ENCODE data around the gene SPTBN1. TPM values are rescaled to one million over a fixed set of nuclear protein-coding genes. Genes with fewer than 3 reads are reported as not detected.
A peak's percentile ranks its signal among the peaks of the same experiment; 100 is the strongest.

Gene SPTBN1
- total and polyA plus RNA-seq, 2 experiments from 2014 or later, result 58.1 to 204 TPM

DNA sequence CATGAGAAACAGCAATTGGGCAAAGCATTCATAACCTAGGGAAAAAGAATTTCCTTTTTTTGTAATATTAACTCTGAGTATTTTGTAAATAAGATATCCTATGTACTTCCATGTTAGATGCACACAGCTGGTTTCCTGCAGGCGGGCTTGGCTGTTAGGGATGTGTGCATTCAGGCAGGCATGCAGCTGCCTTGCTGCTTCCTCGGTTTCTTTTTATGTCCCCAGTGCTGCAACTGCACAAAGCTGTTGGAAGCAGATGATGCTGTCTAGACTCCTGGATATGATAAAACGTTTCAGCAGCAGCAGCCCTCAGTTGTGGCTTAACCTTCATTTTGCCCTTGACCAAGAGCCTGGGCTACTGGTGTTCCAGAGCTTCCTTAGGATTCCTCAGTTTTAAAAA is 177.9 kb downstream of the SPTBN1 start:
- Histone ChIP-seq H3K27me3 (ENCODE audit: insufficient read depth) (no peaks in the 10 kb centered on the region), H3K36me3 (ENCODE audit: insufficient read depth) (peaks cover 52% of the 10 kb centered on the region), H3K27ac (ENCODE audit: low read depth) (peak overlapping the region; percentile 45; the same call in 1 of the 2 replicates), H3K79me2 (replicated peaks; ENCODE audit: insufficient read depth) (0 out of 2 replicates have a peak, but pooled peaks cover 4% of the 10 kb centered on the region), H3F3A (replicated peaks; ENCODE audit: low read depth) (no peaks in the 10 kb centered on the region), H3K4me1 (ENCODE audit: insufficient read depth) (peaks cover 5% of the 10 kb centered on the region), H2AFZ (no peak overlapping the region), H3K4me3 (no peak overlapping the region), H3K4me2 (no peak overlapping the region), H3K9me2 (ENCODE audit: insufficient read depth) (no peaks in the 10 kb centered on the region), H4K20me1 (replicated peaks; ENCODE audit: insufficient read depth) (peaks cover 19% of the 10 kb centered on the region)
- H3K9me3 Mint-ChIP-seq, result no peaks in the 10 kb centered on the region
- peaks cover 5% of the 10 kb centered on the region for H3K27me3 Mint-ChIP-seq (ENCODE audit: insufficient read depth, low read depth, poor library complexity)
- peaks cover 83% of the 10 kb centered on the region for H3K36me3 Mint-ChIP-seq (ENCODE audit: low read depth)
- DNase-seq (ENCODE audit: low spot score) (no peak), ATAC-seq (no peak)
- H3K27ac Mint-ChIP-seq, result peak overlapping the region; percentile 57; the same call in 1 of the 2 replicates
- TF ChIP-seq, protein P1, sequence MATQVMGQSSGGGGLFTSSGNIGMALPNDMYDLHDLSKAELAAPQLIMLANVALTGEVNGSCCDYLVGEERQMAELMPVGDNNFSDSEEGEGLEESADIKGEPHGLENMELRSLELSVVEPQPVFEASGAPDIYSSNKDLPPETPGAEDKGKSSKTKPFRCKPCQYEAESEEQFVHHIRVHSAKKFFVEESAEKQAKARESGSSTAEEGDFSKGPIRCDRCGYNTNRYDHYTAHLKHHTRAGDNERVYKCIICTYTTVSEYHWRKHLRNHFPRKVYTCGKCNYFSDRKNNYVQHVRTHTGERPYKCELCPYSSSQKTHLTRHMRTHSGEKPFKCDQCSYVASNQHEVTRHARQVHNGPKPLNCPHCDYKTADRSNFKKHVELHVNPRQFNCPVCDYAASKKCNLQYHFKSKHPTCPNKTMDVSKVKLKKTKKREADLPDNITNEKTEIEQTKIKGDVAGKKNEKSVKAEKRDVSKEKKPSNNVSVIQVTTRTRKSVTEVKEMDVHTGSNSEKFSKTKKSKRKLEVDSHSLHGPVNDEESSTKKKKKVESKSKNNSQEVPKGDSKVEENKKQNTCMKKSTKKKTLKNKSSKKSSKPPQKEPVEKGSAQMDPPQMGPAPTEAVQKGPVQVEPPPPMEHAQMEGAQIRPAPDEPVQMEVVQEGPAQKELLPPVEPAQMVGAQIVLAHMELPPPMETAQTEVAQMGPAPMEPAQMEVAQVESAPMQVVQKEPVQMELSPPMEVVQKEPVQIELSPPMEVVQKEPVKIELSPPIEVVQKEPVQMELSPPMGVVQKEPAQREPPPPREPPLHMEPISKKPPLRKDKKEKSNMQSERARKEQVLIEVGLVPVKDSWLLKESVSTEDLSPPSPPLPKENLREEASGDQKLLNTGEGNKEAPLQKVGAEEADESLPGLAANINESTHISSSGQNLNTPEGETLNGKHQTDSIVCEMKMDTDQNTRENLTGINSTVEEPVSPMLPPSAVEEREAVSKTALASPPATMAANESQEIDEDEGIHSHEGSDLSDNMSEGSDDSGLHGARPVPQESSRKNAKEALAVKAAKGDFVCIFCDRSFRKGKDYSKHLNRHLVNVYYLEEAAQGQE (IDR thresholded peaks at IDR 0.05; ENCODE audit: unreplicated experiment), result no peak
- TF ChIP-seq, protein P2, sequence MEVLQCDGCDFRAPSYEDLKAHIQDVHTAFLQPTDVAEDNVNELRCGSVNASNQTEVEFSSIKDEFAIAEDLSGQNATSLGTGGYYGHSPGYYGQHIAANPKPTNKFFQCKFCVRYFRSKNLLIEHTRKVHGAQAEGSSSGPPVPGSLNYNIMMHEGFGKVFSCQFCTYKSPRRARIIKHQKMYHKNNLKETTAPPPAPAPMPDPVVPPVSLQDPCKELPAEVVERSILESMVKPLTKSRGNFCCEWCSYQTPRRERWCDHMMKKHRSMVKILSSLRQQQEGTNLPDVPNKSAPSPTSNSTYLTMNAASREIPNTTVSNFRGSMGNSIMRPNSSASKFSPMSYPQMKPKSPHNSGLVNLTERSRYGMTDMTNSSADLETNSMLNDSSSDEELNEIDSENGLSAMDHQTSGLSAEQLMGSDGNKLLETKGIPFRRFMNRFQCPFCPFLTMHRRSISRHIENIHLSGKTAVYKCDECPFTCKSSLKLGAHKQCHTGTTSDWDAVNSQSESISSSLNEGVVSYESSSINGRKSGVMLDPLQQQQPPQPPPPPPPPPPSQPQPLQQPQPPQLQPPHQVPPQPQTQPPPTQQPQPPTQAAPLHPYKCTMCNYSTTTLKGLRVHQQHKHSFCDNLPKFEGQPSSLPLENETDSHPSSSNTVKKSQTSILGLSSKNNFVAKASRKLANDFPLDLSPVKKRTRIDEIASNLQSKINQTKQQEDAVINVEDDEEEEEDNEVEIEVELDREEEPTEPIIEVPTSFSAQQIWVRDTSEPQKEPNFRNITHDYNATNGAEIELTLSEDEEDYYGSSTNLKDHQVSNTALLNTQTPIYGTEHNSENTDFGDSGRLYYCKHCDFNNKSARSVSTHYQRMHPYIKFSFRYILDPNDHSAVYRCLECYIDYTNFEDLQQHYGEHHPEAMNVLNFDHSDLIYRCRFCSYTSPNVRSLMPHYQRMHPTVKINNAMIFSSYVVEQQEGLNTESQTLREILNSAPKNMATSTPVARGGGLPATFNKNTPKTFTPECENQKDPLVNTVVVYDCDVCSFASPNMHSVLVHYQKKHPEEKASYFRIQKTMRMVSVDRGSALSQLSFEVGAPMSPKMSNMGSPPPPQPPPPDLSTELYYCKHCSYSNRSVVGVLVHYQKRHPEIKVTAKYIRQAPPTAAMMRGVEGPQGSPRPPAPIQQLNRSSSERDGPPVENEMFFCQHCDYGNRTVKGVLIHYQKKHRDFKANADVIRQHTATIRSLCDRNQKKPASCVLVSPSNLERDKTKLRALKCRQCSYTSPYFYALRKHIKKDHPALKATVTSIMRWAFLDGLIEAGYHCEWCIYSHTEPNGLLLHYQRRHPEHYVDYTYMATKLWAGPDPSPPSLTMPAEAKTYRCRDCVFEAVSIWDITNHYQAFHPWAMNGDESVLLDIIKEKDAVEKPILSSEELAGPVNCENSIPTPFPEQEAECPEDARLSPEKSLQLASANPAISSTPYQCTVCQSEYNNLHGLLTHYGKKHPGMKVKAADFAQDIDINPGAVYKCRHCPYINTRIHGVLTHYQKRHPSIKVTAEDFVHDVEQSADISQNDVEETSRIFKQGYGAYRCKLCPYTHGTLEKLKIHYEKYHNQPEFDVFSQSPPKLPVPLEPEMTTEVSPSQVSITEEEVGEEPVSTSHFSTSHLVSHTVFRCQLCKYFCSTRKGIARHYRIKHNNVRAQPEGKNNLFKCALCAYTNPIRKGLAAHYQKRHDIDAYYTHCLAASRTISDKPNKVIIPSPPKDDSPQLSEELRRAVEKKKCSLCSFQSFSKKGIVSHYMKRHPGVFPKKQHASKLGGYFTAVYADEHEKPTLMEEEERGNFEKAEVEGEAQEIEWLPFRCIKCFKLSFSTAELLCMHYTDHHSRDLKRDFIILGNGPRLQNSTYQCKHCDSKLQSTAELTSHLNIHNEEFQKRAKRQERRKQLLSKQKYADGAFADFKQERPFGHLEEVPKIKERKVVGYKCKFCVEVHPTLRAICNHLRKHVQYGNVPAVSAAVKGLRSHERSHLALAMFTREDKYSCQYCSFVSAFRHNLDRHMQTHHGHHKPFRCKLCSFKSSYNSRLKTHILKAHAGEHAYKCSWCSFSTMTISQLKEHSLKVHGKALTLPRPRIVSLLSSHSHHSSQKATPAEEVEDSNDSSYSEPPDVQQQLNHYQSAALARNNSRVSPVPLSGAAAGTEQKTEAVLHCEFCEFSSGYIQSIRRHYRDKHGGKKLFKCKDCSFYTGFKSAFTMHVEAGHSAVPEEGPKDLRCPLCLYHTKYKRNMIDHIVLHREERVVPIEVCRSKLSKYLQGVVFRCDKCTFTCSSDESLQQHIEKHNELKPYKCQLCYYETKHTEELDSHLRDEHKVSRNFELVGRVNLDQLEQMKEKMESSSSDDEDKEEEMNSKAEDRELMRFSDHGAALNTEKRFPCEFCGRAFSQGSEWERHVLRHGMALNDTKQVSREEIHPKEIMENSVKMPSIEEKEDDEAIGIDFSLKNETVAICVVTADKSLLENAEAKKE (CRISPR knock-in tag; IDR thresholded peaks at IDR 0.05), result no peak
- TF ChIP-seq EZH2 (IDR thresholded peaks at IDR 0.05; ENCODE audit: low read depth, unreplicated experiment) (no peak), JUNB (IDR thresholded peaks at IDR 0.05; ENCODE audit: unreplicated experiment) (no peak), POLR2AphosphoS5 (IDR thresholded peaks at IDR 0.05; ENCODE audit: low read depth) (no peak), ZNF114 (CRISPR knock-in tag; IDR thresholded peaks at IDR 0.05) (no peak), EZH2phosphoT487 (IDR thresholded peaks at IDR 0.05; ENCODE audit: unreplicated experiment) (no peak), ZNF331 (CRISPR knock-in tag; IDR thresholded peaks at IDR 0.05; ENCODE audit: low read depth) (no peak), NANOG (IDR thresholded peaks at IDR 0.05; ENCODE audit: borderline replicate concordance) (no peak), STAT1 (IDR thresholded peaks at IDR 0.05; ENCODE audit: unreplicated experiment) (no peak)
- TF ChIP-seq, protein P3, sequence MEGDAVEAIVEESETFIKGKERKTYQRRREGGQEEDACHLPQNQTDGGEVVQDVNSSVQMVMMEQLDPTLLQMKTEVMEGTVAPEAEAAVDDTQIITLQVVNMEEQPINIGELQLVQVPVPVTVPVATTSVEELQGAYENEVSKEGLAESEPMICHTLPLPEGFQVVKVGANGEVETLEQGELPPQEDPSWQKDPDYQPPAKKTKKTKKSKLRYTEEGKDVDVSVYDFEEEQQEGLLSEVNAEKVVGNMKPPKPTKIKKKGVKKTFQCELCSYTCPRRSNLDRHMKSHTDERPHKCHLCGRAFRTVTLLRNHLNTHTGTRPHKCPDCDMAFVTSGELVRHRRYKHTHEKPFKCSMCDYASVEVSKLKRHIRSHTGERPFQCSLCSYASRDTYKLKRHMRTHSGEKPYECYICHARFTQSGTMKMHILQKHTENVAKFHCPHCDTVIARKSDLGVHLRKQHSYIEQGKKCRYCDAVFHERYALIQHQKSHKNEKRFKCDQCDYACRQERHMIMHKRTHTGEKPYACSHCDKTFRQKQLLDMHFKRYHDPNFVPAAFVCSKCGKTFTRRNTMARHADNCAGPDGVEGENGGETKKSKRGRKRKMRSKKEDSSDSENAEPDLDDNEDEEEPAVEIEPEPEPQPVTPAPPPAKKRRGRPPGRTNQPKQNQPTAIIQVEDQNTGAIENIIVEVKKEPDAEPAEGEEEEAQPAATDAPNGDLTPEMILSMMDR (conservative IDR thresholded peaks at IDR 0.05; ENCODE audit: low read depth in 2 of 2), result no peak
- TF ChIP-seq, protein P4, sequence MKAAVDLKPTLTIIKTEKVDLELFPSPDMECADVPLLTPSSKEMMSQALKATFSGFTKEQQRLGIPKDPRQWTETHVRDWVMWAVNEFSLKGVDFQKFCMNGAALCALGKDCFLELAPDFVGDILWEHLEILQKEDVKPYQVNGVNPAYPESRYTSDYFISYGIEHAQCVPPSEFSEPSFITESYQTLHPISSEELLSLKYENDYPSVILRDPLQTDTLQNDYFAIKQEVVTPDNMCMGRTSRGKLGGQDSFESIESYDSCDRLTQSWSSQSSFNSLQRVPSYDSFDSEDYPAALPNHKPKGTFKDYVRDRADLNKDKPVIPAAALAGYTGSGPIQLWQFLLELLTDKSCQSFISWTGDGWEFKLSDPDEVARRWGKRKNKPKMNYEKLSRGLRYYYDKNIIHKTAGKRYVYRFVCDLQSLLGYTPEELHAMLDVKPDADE (IDR thresholded peaks at IDR 0.05), result no peak
- H3K4me1 Mint-ChIP-seq, result peaks cover 12% of the 10 kb centered on the region; the same call in 2 of the 3 replicates
- H3K4me3 Mint-ChIP-seq, result no peak overlapping the region

Data from GM23338 (cell line).